GM23248 (cell line): ENCODE results near the gene CFAP44. TPM values are rescaled to one million over a fixed set of nuclear protein-coding genes. Genes with fewer than 3 reads are reported as not detected.

ENCODE experiments used
- DNase-seq: peaks from one replicate; pipeline ENCODE4 v3.0.0-alpha.2; 2015
- H2AFZ ChIP-seq: fragments of 200-600 bp; sonication (generic); 2 replicates; pipeline ENCODE4 v1.6.1; 2016; ENCODE audit warnings: antibody characterized with exemption
- H3F3A ChIP-seq: fragments of 200-600 bp; sonication (generic); 2 replicates; pipeline ENCODE4 v1.6.1; 2016; ENCODE audit warnings: mild to moderate bottlenecking, antibody characterized with exemption, mixed run types; ENCODE audit not compliant: insufficient read depth
- H3K27ac ChIP-seq: fragments of 200-600 bp; sonication (generic); 2 replicates; pipeline ENCODE4 v1.5.1; 2016; ENCODE audit warnings: mild to moderate bottlenecking
- H3K27me3 ChIP-seq: fragments of 200-600 bp; sonication (generic); replicated peaks from 2 replicates; pipeline ENCODE4 v1.6.1; 2016; ENCODE audit warnings: mild to moderate bottlenecking; ENCODE audit not compliant: insufficient read depth
- H3K36me3 ChIP-seq: fragments of 200-600 bp; sonication (generic); 2 replicates; pipeline ENCODE4 v1.6.1; 2016; ENCODE audit warnings: low read depth, mild to moderate bottlenecking
- H3K4me1 ChIP-seq: fragments of 200-600 bp; sonication (generic); 2 replicates; pipeline ENCODE4 v1.6.1; 2016; ENCODE audit warnings: mild to moderate bottlenecking; ENCODE audit not compliant: insufficient read depth
- H3K4me2 ChIP-seq: fragments of 200-600 bp; sonication (generic); one replicate; pipeline ENCODE4 v1.6.1; 2016; ENCODE audit warnings: mild to moderate bottlenecking; ENCODE audit not compliant: unreplicated experiment
- H3K4me3 ChIP-seq: fragments of 200-600 bp; sonication (generic); 2 replicates; pipeline ENCODE4 v1.5.1; 2016; ENCODE audit warnings: mild to moderate bottlenecking
- H3K79me2 ChIP-seq: fragments of 200-600 bp; sonication (generic); 2 replicates; pipeline ENCODE4 v1.6.1; 2016; ENCODE audit warnings: mild to moderate bottlenecking; ENCODE audit not compliant: insufficient read depth
- H3K9ac ChIP-seq: fragments of 200-600 bp; sonication (generic); 2 replicates; pipeline ENCODE4 v1.6.1; 2016; ENCODE audit warnings: mild to moderate bottlenecking
- H3K9me2 ChIP-seq: fragments of 200-600 bp; sonication (generic); 2 replicates; pipeline ENCODE4 v1.6.1; 2016; ENCODE audit warnings: mixed run types, mild to moderate bottlenecking, moderate library complexity; ENCODE audit not compliant: insufficient read depth
- H3K9me3 ChIP-seq: fragments of 200-600 bp; sonication (generic); one replicate; pipeline ENCODE4 v1.6.1; 2017; ENCODE audit warnings: low read depth
- H4K20me1 ChIP-seq: fragments of 200-600 bp; sonication (generic); 2 replicates; pipeline ENCODE4 v1.6.0; 2016; ENCODE audit not compliant: insufficient read depth
- EZH2 ChIP-seq: fragments of 200-600 bp; sonication (generic); IDR thresholded peaks from 2 replicates; pipeline ENCODE4 v1.6.1; 2018; ENCODE audit warnings: antibody characterized with exemption, mild to moderate bottlenecking; ENCODE audit not compliant: insufficient read depth, poor library complexity, severe bottlenecking
- EZH2phosphoT487 ChIP-seq: fragments of 200-600 bp; sonication (generic); IDR thresholded peaks from 2 replicates; pipeline ENCODE4 v1.6.1; 2018; ENCODE audit warnings: antibody characterized with exemption, moderate library complexity, mild to moderate bottlenecking, low read depth; ENCODE audit not compliant: insufficient read depth
- whole genome bisulfite sequencing, 2 experiments: methylation state at CpG; one replicate each; pipeline ENCODE4 v1.1.6; 2015 to 2017; ENCODE audit warnings: low lambda C conversion rate in 2 of 2, low coverage in 1 of 2; ENCODE audit errors: missing lambda C conversion rate in 2 of 2; 5-methylcytosine and 5-hydroxymethylcytosine counted together
- in situ Hi-C: fragments of 300-500 bp; cut with MboI; formaldehyde crosslinking; loops from 2 replicates; pipeline ENCODE4 v1.15.0; 2020
- polyA plus RNA-seq: library from polyadenylated mRNA; unstranded; fragments of >200 nt; fragmentation: Nextera tagmentation; extraction: Ambion mirVana; gene quantifications from 2 replicates; pipeline ENCODE4 v1.2.1, GENCODE V29; 2016
- total RNA-seq: library from RNA; depleted of rRNA; stranded (reverse); fragments of >200 nt; shearing (Covaris generic); gene quantifications from 2 replicates; pipeline ENCODE4 v1.2.3, GENCODE V29; 2014

The CFAP44 gene
- total and polyA plus RNA-seq, 2 experiments from 2014 or later, result 0.55 to 1.4 TPM

GRCh38 chr3:113450911-113451310 lies 9.6 kb upstream of the CFAP44 start:
- H3K4me1 ChIP-seq, result no peaks in the 10 kb centered on the region
- TF ChIP-seq EZH2phosphoT487 (no peak), EZH2 (no peak)
- in situ Hi-C loops, result no loop called here
- no peak overlapping the region for H3K4me3 ChIP-seq
- no peak overlapping the region for H2AFZ ChIP-seq
- 96 to 97% methylated on average over 1 of the region's 1 CpG for WGBS, 2 experiments
- no peak for DNase-seq
- H3F3A ChIP-seq, result no peaks in the 10 kb centered on the region
- H3K27me3 ChIP-seq, result no peaks in the 10 kb centered on the region
- no peaks in the 10 kb centered on the region for H3K9me3 ChIP-seq
- H3K27ac ChIP-seq, result no peak overlapping the region
- no peak overlapping the region for H3K9ac ChIP-seq
- H3K4me2 ChIP-seq, result no peak overlapping the region
- 0 out of 2 replicates have a peak, but pooled peaks cover 4% of the 10 kb centered on the region for H3K36me3 ChIP-seq
- H3K79me2 ChIP-seq, result no peaks in the 10 kb centered on the region
- no peaks in the 10 kb centered on the region for H4K20me1 ChIP-seq
- H3K9me2 ChIP-seq, result no peaks in the 10 kb centered on the region

DNA sequence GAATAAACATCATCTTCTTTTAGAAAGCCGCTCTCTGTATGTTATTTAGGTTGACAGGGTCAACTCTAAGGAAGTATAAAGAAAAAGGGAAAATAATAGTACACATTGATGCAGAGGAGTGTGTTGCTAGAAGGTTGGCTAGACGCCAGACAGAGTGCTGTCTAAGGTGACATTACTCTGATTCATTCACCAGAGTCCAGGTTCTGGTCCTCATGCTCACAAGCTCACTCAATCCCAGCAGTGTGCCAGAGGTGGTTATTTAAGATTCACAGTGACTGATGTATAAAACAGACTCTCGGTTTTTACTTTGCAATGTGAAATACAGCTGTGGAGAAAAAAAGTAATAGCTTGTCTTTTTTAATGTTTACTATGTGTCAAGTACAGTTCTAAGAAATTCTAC lies 1.7 kb downstream of the CFAP44 start:
- Histone ChIP-seq H3K9me2 (no peaks in the 10 kb centered on the region), H3F3A (peaks cover 7% of the 10 kb centered on the region; the same call in 1 of the 2 replicates), H3K9ac (no peak overlapping the region), H2AFZ (no peak overlapping the region), H3K4me3 (no peak overlapping the region), H3K27me3 (no peaks in the 10 kb centered on the region), H3K4me2 (no peak overlapping the region), H3K36me3 (no peaks in the 10 kb centered on the region), H3K27ac (no peak overlapping the region), H3K4me1 (peaks cover 9% of the 10 kb centered on the region), H4K20me1 (no peaks in the 10 kb centered on the region), H3K9me3 (no peaks in the 10 kb centered on the region), H3K79me2 (no peaks in the 10 kb centered on the region)
- 89 to 92% methylated on average over 3 of the region's 3 CpGs for WGBS, 2 experiments
- peak; percentile 21 for DNase-seq
- no peak for TF ChIP-seq EZH2phosphoT487
- TF ChIP-seq EZH2, result no peak
- in situ Hi-C loops, result no loop called here

DNA sequence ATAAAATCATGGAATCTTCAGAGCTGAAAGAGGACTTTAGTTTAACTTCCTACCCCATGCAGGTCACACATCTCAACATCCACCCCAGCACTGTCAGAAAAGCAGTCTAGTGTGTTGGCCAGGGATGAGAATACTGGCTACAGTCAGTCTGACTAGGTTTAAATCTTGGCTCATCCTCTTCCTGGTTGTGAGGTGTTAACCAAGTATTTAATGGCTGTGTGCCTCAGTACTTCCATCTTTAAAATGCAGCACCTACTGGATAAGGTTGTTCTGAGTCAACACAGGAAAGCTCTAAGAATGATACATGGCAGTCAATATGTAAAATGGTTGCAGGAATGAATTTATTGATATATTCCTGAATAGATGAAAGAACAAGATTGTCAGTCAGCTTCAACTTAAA lies 3.1 kb downstream of the CFAP44 start:
- H3K79me2 ChIP-seq, result no peaks in the 10 kb centered on the region
- H3K4me2 ChIP-seq, result no peak overlapping the region
- H3K27me3 ChIP-seq, result no peaks in the 10 kb centered on the region
- in situ Hi-C loops, result no loop called here
- peaks cover 9% of the 10 kb centered on the region for H3K4me1 ChIP-seq
- TF ChIP-seq EZH2 (no peak), EZH2phosphoT487 (no peak)
- DNase-seq, result peak; percentile 1
- no peak overlapping the region for H3K9ac ChIP-seq
- no peaks in the 10 kb centered on the region for H4K20me1 ChIP-seq
- H2AFZ ChIP-seq, result no peak overlapping the region
- no peaks in the 10 kb centered on the region for H3K36me3 ChIP-seq
- H3K27ac ChIP-seq, result no peak overlapping the region
- H3K4me3 ChIP-seq, result no peak overlapping the region
- peaks cover 7% of the 10 kb centered on the region; the same call in 1 of the 2 replicates for H3F3A ChIP-seq
- H3K9me2 ChIP-seq, result no peaks in the 10 kb centered on the region
- no peaks in the 10 kb centered on the region for H3K9me3 ChIP-seq

DNA sequence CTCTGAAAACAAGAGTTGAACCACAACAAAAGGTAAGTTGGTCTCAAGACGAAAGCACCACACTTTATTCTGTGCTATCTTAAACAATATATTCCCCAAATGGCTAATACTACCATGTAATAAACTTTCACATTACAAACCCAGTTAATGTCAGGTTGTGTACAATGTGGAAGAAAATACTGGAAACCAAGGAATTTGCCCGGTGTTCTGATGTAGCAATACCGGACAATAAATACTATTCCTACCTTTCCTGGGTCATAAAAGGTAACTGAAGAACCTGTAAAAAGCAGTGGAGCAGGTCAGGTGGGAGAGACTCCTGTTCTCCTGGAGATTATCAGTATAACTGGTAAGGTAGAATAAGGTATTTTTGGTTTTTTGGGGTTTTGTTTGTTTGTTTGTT lies 3.9 kb downstream of the CFAP44 start:
- Histone ChIP-seq H3K27ac (0 out of 2 replicates have a peak overlapping the region, but pooled peaks have one; percentile 36), H3K36me3 (no peaks in the 10 kb centered on the region), H3K4me2 (no peak overlapping the region), H3F3A (peaks cover 7% of the 10 kb centered on the region; the same call in 1 of the 2 replicates), H3K9me3 (no peaks in the 10 kb centered on the region), H3K4me1 (peaks cover 9% of the 10 kb centered on the region), H3K79me2 (no peaks in the 10 kb centered on the region), H3K4me3 (no peak overlapping the region), H3K9ac (no peak overlapping the region), H4K20me1 (no peaks in the 10 kb centered on the region), H3K9me2 (no peaks in the 10 kb centered on the region), H2AFZ (no peak overlapping the region), H3K27me3 (no peaks in the 10 kb centered on the region)
- in situ Hi-C loops, result no loop called here
- TF ChIP-seq EZH2 (no peak), EZH2phosphoT487 (no peak)
- DNase-seq, result no peak
- WGBS, 2 experiments, result 66 to 67% methylated on average over 3 of the region's 3 CpGs

DNA sequence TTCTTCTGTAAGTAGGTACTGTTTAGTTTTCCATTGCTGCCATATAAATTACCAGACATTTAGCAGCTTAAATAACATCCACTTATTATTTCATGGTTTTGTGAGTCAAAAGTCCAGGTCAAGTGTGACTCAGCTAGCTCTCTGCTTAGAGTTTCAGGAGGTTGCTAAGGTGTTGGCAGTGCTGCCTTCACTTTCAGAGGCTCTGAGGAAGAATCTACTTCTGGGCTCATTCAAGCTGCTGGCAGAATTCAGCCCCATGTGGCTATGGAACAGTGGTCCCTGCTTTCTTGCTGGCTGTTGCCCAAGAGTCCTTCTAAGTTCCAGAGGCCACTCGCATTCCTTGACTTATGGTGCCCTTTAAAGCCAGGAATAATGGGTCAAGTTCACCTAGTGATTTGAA lies 4.5 kb downstream of the CFAP44 start:
- H2AFZ ChIP-seq, result no peak overlapping the region
- in situ Hi-C loops, result no loop called here
- peaks cover 9% of the 10 kb centered on the region for H3K4me1 ChIP-seq
- H4K20me1 ChIP-seq, result no peaks in the 10 kb centered on the region
- H3K27me3 ChIP-seq, result no peaks in the 10 kb centered on the region
- no peak overlapping the region for H3K4me3 ChIP-seq
- H3K9ac ChIP-seq, result no peak overlapping the region
- peak; percentile 81 for DNase-seq
- peaks cover 7% of the 10 kb centered on the region; the same call in 1 of the 2 replicates for H3F3A ChIP-seq
- 47 to 76% methylated on average over 1 of the region's 1 CpG for WGBS, 2 experiments
- no peak for TF ChIP-seq EZH2phosphoT487
- no peak for TF ChIP-seq EZH2
- no peaks in the 10 kb centered on the region for H3K9me3 ChIP-seq
- H3K4me2 ChIP-seq, result peak overlapping the region; percentile 47
- H3K27ac ChIP-seq, result peak overlapping the region; percentile 36; the same call in 1 of the 2 replicates
- no peaks in the 10 kb centered on the region for H3K9me2 ChIP-seq
- H3K36me3 ChIP-seq, result no peaks in the 10 kb centered on the region
- H3K79me2 ChIP-seq, result no peaks in the 10 kb centered on the region
